Pulmonary artery endothelial cell (primary cell): ENCODE measurements around the gene CDCP1. TPM values are rescaled to one million over a fixed set of nuclear protein-coding genes. Genes with fewer than 3 reads are reported as not detected.
"Not testable (repeated sequence)": the region's sequence is repeated elsewhere in the genome, so short reads cannot be mapped to it uniquely, and the experiment has no call there.

Experiments
- DNase-seq: peaks from one replicate; pipeline ENCODE4 v3.0.0-alpha.2; 2011; ENCODE audit warnings: low read depth, low spot score
- total RNA-seq: library from RNA; depleted of rRNA; stranded (reverse); fragments of >200 nt; gene quantifications from 2 replicates; pipeline ENCODE4 v1.2.3, GENCODE V29; 2014

The CDCP1 gene
- total RNA-seq, 1 donor from 2014 or later = 6.6 TPM

DNA sequence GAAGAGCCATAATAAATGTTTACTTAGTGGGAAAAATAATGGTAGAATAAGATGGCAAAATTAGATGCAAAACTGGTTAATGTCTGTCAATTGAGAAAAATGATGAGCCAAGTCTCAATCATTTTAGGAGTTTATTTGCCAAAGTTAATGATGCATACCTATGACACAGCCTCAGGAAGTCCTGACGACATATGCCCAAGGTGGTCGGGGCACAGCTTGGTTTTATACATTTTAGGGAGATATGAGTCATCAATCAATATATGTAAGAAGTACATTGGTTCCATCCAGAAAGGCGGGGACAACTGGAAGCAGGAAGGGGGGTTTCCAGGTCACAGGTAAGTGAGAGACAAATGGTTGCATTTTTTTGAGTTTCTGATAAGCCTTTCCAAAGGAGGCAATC, 88.6 kb downstream of the CDCP1 start:
- DNase-seq = no peak

DNA sequence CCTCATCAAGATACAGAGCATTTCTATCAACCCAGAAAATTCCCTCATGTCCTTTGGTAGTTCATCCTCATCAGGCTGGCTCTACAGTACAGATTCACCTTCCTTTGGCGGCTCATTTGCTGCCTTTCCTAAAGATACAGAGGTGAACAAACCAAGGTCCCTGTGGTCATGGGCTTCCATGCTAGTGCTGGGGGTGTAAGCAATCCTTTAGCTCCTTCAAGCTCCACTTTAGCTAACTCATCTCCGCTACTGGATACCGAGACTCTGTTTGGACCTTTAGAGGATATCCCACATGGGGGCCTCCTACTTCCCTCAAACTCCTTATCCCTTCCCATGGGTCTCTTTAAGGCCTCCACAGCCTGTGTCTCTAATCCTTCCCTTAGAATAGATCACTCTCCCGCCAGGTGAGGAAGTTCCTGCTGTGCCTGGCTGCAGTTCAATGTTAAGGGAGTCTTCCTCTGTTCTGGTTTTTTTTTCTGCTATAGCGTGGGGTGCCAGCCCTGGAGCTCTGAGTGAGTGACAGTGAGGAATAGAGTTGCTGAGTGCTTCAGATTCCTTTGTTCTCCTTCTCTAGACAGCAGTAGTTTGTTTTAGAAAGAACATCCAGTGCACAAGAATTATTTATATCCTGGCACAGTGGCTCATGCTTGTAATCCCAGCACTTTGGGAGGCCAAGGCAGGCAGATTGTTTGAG, 89.4 kb downstream of the CDCP1 start:
- no peak for DNase-seq

DNA sequence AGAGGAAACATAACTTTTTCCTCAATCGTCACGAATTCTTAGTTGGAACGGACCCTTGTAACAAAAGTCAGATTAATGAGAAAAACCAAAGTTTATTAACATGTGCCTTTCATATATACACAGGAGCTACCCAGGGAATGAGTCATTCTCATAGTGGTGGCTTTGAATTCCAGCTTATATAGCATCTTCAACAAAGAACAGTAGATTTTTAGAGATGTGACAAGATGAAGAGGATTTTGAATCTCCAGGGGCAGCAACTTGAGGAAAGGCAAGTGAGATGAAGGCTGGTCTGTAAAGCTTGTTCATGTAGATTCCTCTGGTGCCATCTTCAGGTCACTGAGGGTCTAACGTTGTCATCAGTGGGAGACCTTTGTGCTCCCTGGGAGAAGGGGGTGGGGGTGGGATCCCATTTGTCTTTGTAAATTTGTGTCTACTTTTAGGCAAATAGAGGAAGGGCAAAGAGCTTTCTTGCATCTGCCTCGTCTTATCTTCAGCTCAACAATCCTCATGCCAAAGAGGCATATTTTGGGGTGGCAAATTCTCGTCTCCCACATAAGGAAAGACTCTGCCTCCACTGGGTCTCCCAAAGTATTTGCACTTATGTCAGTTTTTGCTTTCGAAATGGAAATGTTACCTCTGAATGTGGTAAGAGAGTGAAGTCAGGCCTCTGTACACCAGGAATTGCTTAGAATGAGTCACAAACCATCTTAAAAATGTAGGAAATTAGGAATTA, 90.6 kb downstream of the CDCP1 start:
- no peak for DNase-seq

DNA sequence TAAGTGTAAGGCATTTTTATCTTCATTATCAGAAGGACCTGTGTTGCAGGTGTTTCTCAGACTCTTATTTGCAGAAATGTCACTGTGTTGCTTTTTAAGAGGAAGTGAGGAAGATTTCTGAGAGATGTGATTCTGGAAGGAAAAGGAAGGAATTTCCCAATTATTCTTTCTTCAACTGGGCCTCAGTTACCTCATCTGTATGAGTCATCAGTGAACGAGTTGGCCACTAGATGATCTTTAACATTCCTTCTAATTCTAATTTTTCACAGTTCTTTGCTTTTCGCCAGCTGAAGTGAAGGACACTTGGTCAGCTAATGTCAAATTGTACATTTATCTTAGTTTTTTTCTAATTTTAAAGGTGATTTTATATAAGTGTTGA, 91.2 kb downstream of the CDCP1 start:
- no peak for DNase-seq

DNA sequence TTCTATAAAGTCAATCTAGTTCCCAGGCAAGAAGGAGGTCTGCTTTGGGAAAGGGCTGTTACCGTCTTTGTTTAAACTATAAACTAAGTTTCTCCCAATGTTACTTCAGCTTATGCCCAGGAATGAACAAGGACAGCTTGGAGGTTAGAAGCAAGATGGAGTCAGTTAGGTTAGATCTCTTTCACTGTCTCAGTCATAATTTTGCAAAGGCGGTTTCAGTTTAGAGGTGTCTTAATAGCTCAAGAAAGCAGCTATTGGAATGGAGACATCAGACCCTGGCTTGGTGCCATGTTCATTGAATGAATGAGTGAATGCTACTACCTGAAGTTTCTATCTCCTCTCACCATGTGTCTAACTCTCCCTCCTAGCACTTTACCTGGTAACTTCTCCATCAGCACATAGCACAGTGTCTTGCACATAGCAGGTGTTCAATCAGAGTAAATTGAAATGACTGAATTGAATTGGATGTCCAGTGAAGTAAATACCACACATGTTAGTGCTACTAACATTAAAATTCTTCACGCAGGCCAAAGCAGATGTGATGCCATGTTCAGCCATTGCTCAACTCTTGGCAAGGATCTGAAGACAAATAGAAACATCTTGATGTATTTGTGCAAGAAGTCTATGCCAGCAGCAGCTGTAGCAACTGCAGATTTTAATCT, 91.9 kb downstream of the CDCP1 start:
- no peak for DNase-seq

DNA sequence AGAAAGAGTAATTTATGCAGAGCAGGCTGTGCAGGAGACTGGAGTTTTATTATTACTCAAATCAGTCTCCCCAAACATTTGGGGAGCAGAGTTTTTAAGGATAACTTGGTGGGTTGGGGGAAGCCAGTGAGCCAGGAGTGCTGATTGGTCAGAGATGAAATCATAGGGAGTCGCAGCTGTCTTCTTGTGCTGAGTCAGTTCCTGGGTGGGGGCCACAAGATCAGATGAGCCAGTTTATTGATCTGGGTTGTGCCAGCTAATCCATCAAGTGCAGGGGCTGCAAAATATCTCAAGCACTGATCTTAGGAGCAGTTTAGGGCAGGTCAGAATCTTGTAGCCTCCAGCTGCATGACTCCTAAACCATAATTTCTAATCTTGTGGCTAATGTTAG, 92.4 kb downstream of the CDCP1 start:
- not testable (repeated sequence) for DNase-seq

DNA sequence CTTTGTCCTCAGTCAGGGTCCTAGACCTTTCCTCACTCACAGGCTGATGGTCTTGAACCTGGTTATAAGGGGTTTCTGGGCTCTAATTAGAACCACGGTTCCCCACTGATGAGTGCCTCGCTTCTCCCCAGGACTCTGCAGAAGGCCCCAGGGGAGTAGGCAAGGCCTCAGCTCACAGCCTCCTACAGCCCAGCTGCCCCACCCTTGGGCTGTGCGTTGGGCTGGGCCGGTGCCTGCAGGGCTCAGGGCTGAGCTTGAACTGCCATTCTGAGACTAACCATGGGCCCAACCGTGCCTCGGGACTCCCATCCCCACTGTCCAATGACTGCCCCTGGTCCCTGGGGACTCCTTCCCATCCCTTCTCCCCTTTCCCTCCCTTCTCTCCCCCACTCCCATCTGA, 94.5 kb downstream of the CDCP1 start:
- DNase-seq = no peak

DNA sequence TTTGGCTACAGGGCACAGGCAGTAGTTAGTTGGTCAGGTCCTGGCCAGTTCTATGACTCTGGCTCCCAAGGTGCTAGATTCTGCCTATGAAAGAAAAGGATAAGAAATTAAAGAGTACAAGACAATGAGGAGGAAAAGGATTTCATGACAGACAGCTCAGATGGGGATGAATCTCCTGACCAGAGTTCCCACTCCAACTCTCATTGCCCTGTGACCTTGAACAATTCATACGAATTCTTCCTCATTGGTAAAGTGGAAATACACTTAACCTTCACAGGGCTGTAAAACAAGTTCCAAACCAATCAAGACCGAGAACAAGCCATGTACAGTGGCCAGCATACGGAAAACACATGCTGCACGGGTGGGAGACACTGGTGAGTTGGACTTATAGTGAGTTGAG, 96.4 kb downstream of the CDCP1 start:
- DNase-seq = no peak

DNA sequence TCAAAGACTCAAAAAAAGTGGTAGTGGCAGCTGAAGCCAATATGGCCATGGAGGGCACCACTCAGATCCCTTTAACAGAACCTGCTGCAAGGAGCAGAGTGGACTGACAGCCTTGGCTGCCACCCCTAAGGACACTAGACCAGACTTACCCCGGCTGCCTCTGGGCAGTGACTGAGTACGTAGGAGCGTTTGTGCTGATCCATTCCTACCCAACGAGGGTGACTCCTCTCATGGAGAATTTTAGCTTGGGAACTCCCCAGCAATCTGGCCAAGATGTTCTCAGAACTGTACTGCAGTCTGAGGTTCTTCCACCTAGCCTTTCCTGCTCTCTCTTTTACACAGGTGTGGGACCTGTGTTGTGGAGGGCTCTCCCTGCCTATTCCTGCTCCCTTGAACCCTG, 97.9 kb downstream of the CDCP1 start:
- DNase-seq = no peak

DNA sequence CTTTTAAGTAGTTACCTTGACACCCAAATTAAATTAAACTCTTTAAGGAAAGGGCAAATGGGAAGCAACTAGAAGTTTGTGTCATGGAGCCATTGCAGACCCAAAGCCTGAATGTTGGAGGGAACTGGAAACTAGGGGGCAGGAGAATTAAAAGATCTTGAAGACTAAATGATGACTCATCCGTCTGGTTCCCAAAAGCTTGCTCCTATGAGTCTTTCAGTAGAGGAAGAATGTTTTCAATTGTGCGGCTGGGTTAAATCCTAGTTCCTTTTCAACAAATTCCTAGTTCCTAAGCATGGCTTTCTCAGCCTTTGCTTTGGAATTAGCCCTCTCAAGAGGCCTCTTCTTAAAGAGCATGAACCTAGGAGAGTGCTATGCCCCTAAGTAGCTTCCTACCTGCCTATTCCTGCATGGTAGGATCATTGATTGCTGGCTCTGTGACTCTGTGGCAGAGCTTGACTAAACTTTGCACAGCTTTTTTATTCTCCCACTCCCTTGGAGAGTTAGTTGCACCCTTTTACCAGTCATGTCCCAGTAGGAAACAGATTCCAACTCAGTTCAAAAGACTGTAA, 102.4 kb downstream of the CDCP1 start:
- no peak for DNase-seq

DNA sequence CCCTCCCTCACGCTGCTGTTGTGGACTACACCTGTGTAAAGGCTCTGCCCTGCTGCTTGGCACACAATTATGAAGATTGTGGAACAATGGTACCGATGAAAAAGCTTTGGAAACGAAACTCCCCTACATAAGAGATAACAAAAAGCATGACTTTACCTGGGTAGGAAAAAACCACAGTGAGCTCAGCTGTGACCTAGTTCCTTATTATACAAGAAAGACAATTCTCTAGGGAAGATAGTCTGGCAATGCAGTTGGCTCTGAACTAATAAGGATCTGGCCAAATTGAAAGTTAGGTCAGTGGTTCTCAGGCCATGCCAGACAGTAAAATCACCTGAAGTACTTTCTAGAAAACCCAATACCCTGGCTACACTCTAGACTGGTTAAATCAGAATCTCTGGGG, 104.0 kb downstream of the CDCP1 start:
- no peak for DNase-seq

DNA sequence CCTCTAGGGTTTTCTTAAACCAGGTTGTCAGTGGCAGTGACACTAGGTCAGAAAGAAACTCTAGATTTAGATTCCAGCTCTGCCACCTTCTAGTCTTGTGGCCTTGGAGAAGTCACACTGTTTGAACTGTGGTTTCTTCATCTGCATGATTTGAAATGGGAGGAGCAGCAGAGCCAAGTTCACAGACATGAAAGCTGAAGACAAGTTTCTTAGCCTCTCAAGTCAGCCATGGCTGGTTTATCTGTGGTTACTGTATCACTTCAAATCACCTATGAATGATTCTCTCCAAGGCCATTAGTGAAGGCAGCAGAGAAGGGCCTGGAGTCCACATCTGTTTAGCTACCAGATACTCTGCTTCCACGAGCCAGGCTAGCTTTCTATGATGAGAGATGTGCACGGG, 104.5 kb downstream of the CDCP1 start:
- no peak for DNase-seq

DNA sequence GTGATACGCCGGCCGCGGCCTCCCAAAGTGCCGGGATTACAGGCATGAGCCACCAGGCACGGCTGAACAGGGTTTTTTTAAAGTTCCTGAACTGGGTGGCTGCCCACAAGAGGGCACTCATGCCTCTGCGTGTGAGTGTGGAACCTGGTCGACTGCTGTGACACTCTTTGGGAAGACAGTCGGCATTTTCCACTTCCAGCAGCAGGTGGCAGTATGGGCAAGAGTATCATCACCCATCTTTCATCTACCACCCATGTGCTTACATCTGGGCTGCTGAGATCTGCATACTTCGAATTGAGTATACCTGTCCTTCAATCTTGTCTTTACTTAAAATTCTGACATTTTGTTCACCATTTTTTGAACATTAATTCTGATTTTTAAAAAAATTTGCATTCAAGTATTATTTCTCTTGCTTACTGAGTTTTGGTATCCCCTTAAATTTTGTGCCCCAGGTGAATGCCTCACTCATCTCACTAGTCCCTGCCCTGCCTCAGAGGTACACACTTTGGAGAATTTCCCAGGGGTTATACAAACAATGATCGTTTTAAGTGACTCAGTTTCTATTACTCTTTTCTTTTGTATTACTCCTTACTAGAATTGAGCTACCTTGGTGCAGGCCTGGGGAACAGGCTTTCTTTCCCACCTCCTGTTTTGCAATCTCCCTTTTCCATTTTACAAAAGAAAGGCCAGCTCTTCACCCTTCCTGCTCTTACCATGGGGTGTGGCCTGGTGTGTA, 108.3 kb downstream of the CDCP1 start:
- peak; percentile 76 for DNase-seq

DNA sequence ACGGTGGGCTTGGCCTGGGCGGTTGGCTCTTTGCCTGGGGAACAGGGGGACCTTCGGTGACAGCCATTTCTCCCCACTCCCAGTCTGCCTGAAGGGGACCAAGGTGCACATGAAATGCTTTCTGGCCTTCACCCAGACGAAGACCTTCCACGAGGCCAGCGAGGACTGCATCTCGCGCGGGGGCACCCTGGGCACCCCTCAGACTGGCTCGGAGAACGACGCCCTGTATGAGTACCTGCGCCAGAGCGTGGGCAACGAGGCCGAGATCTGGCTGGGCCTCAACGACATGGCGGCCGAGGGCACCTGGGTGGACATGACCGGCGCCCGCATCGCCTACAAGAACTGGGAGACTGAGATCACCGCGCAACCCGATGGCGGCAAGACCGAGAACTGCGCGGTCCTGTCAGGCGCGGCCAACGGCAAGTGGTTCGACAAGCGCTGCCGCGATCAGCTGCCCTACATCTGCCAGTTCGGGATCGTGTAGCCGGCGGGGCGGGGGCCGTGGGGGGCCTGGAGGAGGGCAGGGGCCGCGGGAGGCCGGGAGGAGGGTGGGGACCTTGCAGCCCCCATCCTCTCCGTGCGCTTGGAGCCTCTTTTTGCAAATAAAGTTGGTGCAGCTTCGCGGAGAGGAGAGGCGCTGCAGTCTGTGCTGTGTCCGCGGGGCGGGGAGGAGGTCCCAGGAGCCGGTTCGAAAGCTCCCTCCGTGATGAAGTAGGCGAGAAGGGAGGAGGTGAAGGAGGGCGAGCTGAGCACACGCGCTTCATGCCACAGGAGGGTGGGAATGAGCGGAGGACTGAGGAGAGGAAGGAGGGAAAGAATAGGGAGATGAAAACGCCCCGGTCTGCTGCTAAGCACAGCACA, 110.5 kb downstream of the CDCP1 start:
- DNase-seq = no peak

DNA sequence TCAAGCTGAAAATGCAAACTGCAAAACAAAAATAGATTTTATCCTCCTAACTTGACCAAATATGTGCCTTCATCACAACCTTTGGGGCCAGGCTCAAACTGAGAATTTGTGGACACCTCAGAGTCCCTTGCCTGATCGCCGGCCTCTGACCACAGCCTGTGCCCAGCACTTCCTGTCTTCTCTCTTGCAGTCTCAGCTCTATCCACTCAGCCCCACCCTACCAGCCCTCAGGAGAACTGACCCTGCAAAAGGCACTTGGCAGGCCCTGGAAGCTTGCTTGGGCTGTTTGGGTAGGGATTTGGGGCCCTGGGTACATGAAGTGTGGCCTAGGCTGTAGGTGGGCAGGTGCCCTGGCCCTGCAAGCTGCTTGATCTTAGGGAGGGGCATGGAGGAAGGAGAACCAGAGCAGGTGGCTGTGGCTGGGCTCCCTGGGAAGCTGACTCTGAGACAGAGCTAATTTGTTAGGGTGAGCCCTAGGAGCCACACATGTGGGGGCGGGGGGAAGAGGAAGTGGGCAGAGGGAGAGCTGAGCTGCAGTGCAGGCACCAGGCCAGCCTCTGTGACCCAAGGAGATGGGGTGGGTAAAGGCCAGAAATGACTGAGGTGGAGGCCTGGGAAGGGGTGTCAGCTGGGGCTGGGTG, 111.4 kb downstream of the CDCP1 start:
- no peak for DNase-seq

DNA sequence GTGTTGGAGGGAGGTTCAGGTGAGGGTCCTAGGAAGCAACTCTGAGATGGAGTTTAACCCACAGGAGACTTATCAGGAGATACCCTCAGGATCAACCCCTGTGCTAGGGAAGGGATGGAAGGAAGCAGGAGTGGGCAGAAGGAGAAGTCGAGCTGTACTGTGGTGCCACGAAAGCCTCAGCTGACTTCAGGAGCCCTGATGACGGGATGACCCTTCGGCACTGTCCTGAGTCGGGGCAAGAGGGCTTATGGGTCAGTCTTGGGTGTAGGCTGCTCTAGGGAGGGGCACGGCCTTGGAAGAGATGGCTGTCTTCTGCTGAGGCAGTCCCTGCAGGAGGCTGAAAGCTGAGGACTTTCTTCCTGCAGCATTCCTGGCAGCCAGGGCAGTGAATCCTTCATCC, 112.4 kb downstream of the CDCP1 start:
- DNase-seq = no peak
